H9 (cell line): Measurements from ENCODE around the gene KIF19. TPM values are rescaled to one million over a fixed set of nuclear protein-coding genes. Genes with fewer than 3 reads are reported as not detected.

Experiments
- DNase-seq: peaks from one replicate; pipeline ENCODE4 v3.0.0-alpha.2; 2017
- H2AFZ ChIP-seq: one replicate; pipeline ENCODE4 v1.6.1; 2013; ENCODE audit warnings: mild to moderate bottlenecking, low read length, control low read depth, moderate library complexity
- H2AK5ac ChIP-seq: 2 replicates; pipeline ENCODE4 v1.6.1; 2013; ENCODE audit warnings: low read length, control low read depth, mixed read lengths; ENCODE audit not compliant: insufficient read length
- H2BK120ac ChIP-seq: one replicate; pipeline ENCODE4 v1.6.1; 2013; ENCODE audit warnings: low read depth, mild to moderate bottlenecking, low read length, control low read depth, inconsistent platforms; ENCODE audit not compliant: poor library complexity, severe bottlenecking
- H2BK12ac ChIP-seq: 2 replicates; pipeline ENCODE4 v1.6.1; 2013; ENCODE audit warnings: low read length, control low read depth, mixed read lengths, low read depth; ENCODE audit not compliant: insufficient read length
- H2BK15ac ChIP-seq: 2 replicates; pipeline ENCODE4 v1.6.1; 2013; ENCODE audit warnings: low read depth, low read length, control low read depth
- H2BK20ac ChIP-seq: one replicate; pipeline ENCODE4 v1.6.1; 2013; ENCODE audit warnings: low read depth, mild to moderate bottlenecking, low read length, control low read depth, inconsistent platforms; ENCODE audit not compliant: poor library complexity, severe bottlenecking
- H2BK5ac ChIP-seq: 2 replicates; pipeline ENCODE4 v1.6.1; 2013; ENCODE audit warnings: low read length, control low read depth, mixed read lengths; ENCODE audit not compliant: insufficient read length
- H3K14ac ChIP-seq: 2 replicates; pipeline ENCODE4 v1.6.1; 2013; ENCODE audit warnings: low read length, control low read depth; ENCODE audit not compliant: insufficient read depth
- H3K18ac ChIP-seq: 2 replicates; pipeline ENCODE4 v1.6.1; 2013; ENCODE audit warnings: low read depth, mild to moderate bottlenecking, mixed read lengths, low read length, control low read depth; ENCODE audit not compliant: insufficient read length
- H3K23ac ChIP-seq: 2 replicates; pipeline ENCODE4 v1.6.1; 2013; ENCODE audit warnings: low read length, control low read depth, mixed read lengths, low read depth; ENCODE audit not compliant: insufficient read length
- H3K23me2 ChIP-seq: 2 replicates; pipeline ENCODE4 v1.6.1; 2013; ENCODE audit warnings: low read depth, mild to moderate bottlenecking, mixed read lengths, low read length, control low read depth; ENCODE audit not compliant: insufficient read length, poor library complexity, severe bottlenecking
- H3K27ac ChIP-seq: 2 replicates; pipeline ENCODE4 v1.5.1; 2013; ENCODE audit warnings: low read length, control low read depth, mixed read lengths, low read depth; ENCODE audit not compliant: insufficient read length
- H3K27me3 ChIP-seq: 2 replicates; pipeline ENCODE4 v1.6.1; 2013; ENCODE audit warnings: low read length, control low read depth, inconsistent platforms; ENCODE audit not compliant: insufficient read depth
- H3K4ac ChIP-seq: 2 replicates; pipeline ENCODE4 v1.6.1; 2013; ENCODE audit warnings: low read depth, mild to moderate bottlenecking, control low read depth, inconsistent platforms, low read length, moderate library complexity
- H3K4me1 ChIP-seq: 2 replicates; pipeline ENCODE4 v1.6.1; 2013; ENCODE audit warnings: low read length, control low read depth, inconsistent platforms; ENCODE audit not compliant: insufficient read depth
- H3K4me2 ChIP-seq: 2 replicates; pipeline ENCODE4 v1.6.1; 2013; ENCODE audit warnings: low read length, control low read depth, mixed read lengths; ENCODE audit not compliant: insufficient read length, insufficient read depth
- H3K56ac ChIP-seq: 2 replicates; pipeline ENCODE4 v1.6.1; 2013; ENCODE audit warnings: low read depth, mild to moderate bottlenecking, mixed read lengths, low read length, control low read depth; ENCODE audit not compliant: insufficient read length
- H3K79me1 ChIP-seq: 2 replicates; pipeline ENCODE4 v1.6.1; 2013; ENCODE audit warnings: low read depth, mild to moderate bottlenecking, moderate library complexity, low read length, control low read depth, inconsistent platforms; ENCODE audit not compliant: insufficient read depth, poor library complexity, severe bottlenecking
- H3K79me2 ChIP-seq: 2 replicates; pipeline ENCODE4 v1.6.1; 2013; ENCODE audit warnings: low read length, control low read depth, inconsistent platforms; ENCODE audit not compliant: insufficient read depth
- H3K9ac ChIP-seq: 2 replicates; pipeline ENCODE4 v1.6.1; 2013; ENCODE audit warnings: low read length, control low read depth, mixed read lengths; ENCODE audit not compliant: insufficient read length; ENCODE audit errors: extremely low read depth
- H3K9me3 ChIP-seq: one replicate; pipeline ENCODE4 v1.6.1; 2013; ENCODE audit warnings: low read depth, low read length, inconsistent platforms; ENCODE audit not compliant: control insufficient read depth
- H3T11ph ChIP-seq: one replicate; pipeline ENCODE4 v1.6.1; 2013; ENCODE audit warnings: mild to moderate bottlenecking, low read length, control low read depth, inconsistent platforms
- H4K20me1 ChIP-seq: one replicate; pipeline ENCODE4 v1.6.1; 2013; ENCODE audit not compliant: control insufficient read depth, insufficient read length, insufficient read depth
- H4K5ac ChIP-seq: 2 replicates; pipeline ENCODE4 v1.6.1; 2013; ENCODE audit warnings: low read depth, mild to moderate bottlenecking, mixed read lengths, low read length, control low read depth; ENCODE audit not compliant: insufficient read length
- H4K8ac ChIP-seq: replicated peaks from 2 replicates; pipeline ENCODE4 v1.6.1; 2013; ENCODE audit warnings: low read length, control low read depth, mixed read lengths, low read depth; ENCODE audit not compliant: insufficient read length
- H4K91ac ChIP-seq: 2 replicates; pipeline ENCODE4 v1.6.1; 2013; ENCODE audit warnings: low read depth, mild to moderate bottlenecking, moderate library complexity, mixed read lengths, low read length, control low read depth; ENCODE audit not compliant: insufficient read length
- H3K27ac Mint-ChIP-seq, 3 experiments: 2 replicates in 2 of 3; 3 replicates in 1 of 3; pipeline ENCODE4 v1.8.0; 2020 to 2021; ENCODE audit warnings: mixed read lengths in 3 of 3, mild to moderate bottlenecking in 1 of 3, moderate library complexity in 1 of 3
- H3K27me3 Mint-ChIP-seq: 2 replicates; pipeline ENCODE4 v1.8.0; 2021; ENCODE audit warnings: low read depth, mild to moderate bottlenecking, moderate library complexity, mixed read lengths
- H3K36me3 Mint-ChIP-seq, 3 experiments: 2 replicates in 2 of 3; 3 replicates in 1 of 3; pipeline ENCODE4 v1.8.0; 2020 to 2021; ENCODE audit warnings: low read depth in 3 of 3, mixed read lengths in 3 of 3; ENCODE audit not compliant: insufficient read depth in 1 of 3
- H3K4me1 Mint-ChIP-seq, 2 experiments: 2 replicates each; pipeline ENCODE4 v1.8.0; 2020; ENCODE audit warnings: mixed read lengths in 2 of 2
- H3K4me3 Mint-ChIP-seq, 2 experiments: 2 replicates in 1 of 2; 3 replicates in 1 of 2; pipeline ENCODE4 v1.8.0; 2020 to 2021; ENCODE audit warnings: mild to moderate bottlenecking in 2 of 2, mixed read lengths in 2 of 2, moderate library complexity in 1 of 2
- H3K9me3 Mint-ChIP-seq, 2 experiments: 2 replicates in 1 of 2; 3 replicates in 1 of 2; pipeline ENCODE4 v1.8.0; 2020; ENCODE audit warnings: mild to moderate bottlenecking in 2 of 2, mixed read lengths in 2 of 2, moderate library complexity in 1 of 2
- CTCF ChIP-seq: fragments of 200-600 bp; sonication (generic); conservative IDR thresholded peaks from 3 replicates; pipeline ENCODE4 v1.8.0; 2021; ENCODE audit warnings: antibody characterized with exemption, mild to moderate bottlenecking
- WGBS: extraction: QIAGEN DNeasy Blood & Tissue Kit; methylation state at CpG from one replicate; pipeline ENCODE4 v1.1.7; 2013; ENCODE audit warnings: missing lambda C conversion rate, low lambda C conversion rate, mixed read lengths; ENCODE audit not compliant: insufficient read length; ENCODE audit errors: extremely low coverage; 5-methylcytosine and 5-hydroxymethylcytosine counted together
- total RNA-seq: library from RNA; stranded (reverse); gene quantifications from 2 replicates; pipeline ENCODE4 v1.2.1, GENCODE V29; 2021

KIF19 gene
- total RNA-seq, 1 experiment from 2014 or later: 0.13 TPM

- H3K4me2 ChIP-seq: peak overlapping the region; percentile 13
Measured at GRCh38 chr17:74404218-74404617, 78.2 kb downstream of the KIF19 start.

More at GRCh38 chr17:74404218-74404617, 78.2 kb downstream of the KIF19 start:
- Histone ChIP-seq H3K79me1 (no peaks in the 10 kb centered on the region), H4K8ac (no peak overlapping the region), H2BK20ac (no peak overlapping the region), H2AK5ac (no peak overlapping the region), H2BK12ac (no peak overlapping the region), H3K9me3 (no peaks in the 10 kb centered on the region), H3K79me2 (no peaks in the 10 kb centered on the region), H3K27me3 (no peaks in the 10 kb centered on the region), H2BK120ac (no peak overlapping the region), H3K23ac (no peak overlapping the region), H3K4ac (no peak overlapping the region), H3K9ac (no peak overlapping the region), H3K23me2 (no peaks in the 10 kb centered on the region), H3K27ac (no peak overlapping the region), H2AFZ (no peak overlapping the region), H4K91ac (no peak overlapping the region), H3K14ac (peak overlapping the region; percentile 44), H3K18ac (peak overlapping the region; percentile 16), H4K20me1 (no peaks in the 10 kb centered on the region), H3T11ph (no peak overlapping the region), H2BK5ac (no peak overlapping the region), H3K4me1 (peaks cover 5% of the 10 kb centered on the region; the same call in 1 of the 2 replicates), H4K5ac (no peak overlapping the region), H2BK15ac (no peak overlapping the region), H3K56ac (no peak overlapping the region)
- TF ChIP-seq CTCF: no peak
- H3K36me3 Mint-ChIP-seq: no peaks in the 10 kb centered on the region
- H3K9me3 Mint-ChIP-seq: no peaks in the 10 kb centered on the region
- H3K4me1 Mint-ChIP-seq: peaks cover 14 to 19% of the 10 kb centered on the region in 2 experiments
- peak overlapping the region in 1 of 3 experiments; percentile 56; a peak in 3 of 7 replicates for H3K27ac Mint-ChIP-seq
- H3K4me3 Mint-ChIP-seq: no peak overlapping the region
- no CpG with 5 or more reads among the region's 7 CpGs for WGBS
- DNase-seq: peak; percentile 86
- peaks cover 10% of the 10 kb centered on the region for H3K27me3 Mint-ChIP-seq
